WTC11 (cell line): ENCODE data around the gene SLC38A10. TPM values are rescaled to one million over a fixed set of nuclear protein-coding genes. Genes with fewer than 3 reads are reported as not detected.

Experiments
- ATAC-seq: fragments of 200-7000 bp; cut with Tn5 transposase; 2 replicates; pipeline ENCODE4 v1.10.0; 2021; ENCODE audit warnings: mild to moderate bottlenecking, moderate library complexity
- CTCF ChIA-PET: fragments of 300-600 bp; sonication (Branson Sonifier 250); formaldehyde crosslinking; loops from one replicate; lab custom pipeline; 2021; ENCODE audit warnings: antibody characterized with exemption; lab: Charles Lee
- POLR2A ChIA-PET: fragments of 350-600 bp; sonication (Branson Sonifier 250); formaldehyde crosslinking; loops from one replicate; lab custom pipeline; 2021; ENCODE audit warnings: antibody characterized with exemption; lab: Charles Lee
- DNase-seq: peaks from one replicate; pipeline ENCODE4 v3.0.0; 2021; ENCODE audit warnings: low spot score
- H3K27ac Mint-ChIP-seq: 2 replicates; pipeline ENCODE4 v1.8.0; 2021; ENCODE audit warnings: mixed read lengths
- H3K27me3 Mint-ChIP-seq: 2 replicates; pipeline ENCODE4 v1.8.0; 2021; ENCODE audit warnings: low read depth, mild to moderate bottlenecking, moderate library complexity, mixed read lengths
- H3K36me3 Mint-ChIP-seq: 2 replicates; pipeline ENCODE4 v1.8.0; 2021; ENCODE audit warnings: mixed read lengths
- H3K4me1 Mint-ChIP-seq: 2 replicates; pipeline ENCODE4 v1.8.0; 2022; ENCODE audit warnings: mixed read lengths
- H3K4me3 Mint-ChIP-seq: 2 replicates; pipeline ENCODE4 v1.8.0; 2021; ENCODE audit warnings: mild to moderate bottlenecking, moderate library complexity, mixed read lengths
- H3K9me3 Mint-ChIP-seq: 2 replicates; pipeline ENCODE4 v1.8.0; 2021; ENCODE audit warnings: mixed read lengths
- AFF4 ChIP-seq: sonication (generic); formaldehyde crosslinking; IDR thresholded peaks from 2 replicates; pipeline ENCODE4 v1.8.1; 2023; ENCODE audit warnings: mild to moderate bottlenecking, missing genetic modification reagents, borderline replicate concordance
- ATF3 ChIP-seq: sonication (generic); formaldehyde crosslinking; conservative IDR thresholded peaks from 2 replicates; pipeline ENCODE4 v1.8.1; 2022; ENCODE audit warnings: mild to moderate bottlenecking, missing genetic modification reagents
- EMX1 ChIP-seq: fragments of 250-450 bp; sonication (Bioruptor Pico); IDR thresholded peaks from 2 replicates; pipeline ENCODE4 v1.8.0; 2021; ENCODE audit warnings: mild to moderate bottlenecking
- ESRRA ChIP-seq: sonication (generic); formaldehyde crosslinking; IDR thresholded peaks from 2 replicates; pipeline ENCODE4 v1.8.1; 2022; ENCODE audit warnings: mild to moderate bottlenecking, missing genetic modification reagents, borderline replicate concordance
- FOXJ3 ChIP-seq: sonication (generic); formaldehyde crosslinking; IDR thresholded peaks from 2 replicates; pipeline ENCODE4 v1.9.0; 2021; ENCODE audit warnings: missing genetic modification reagents, mild to moderate bottlenecking, borderline replicate concordance
- FOXK1 ChIP-seq: sonication (generic); formaldehyde crosslinking; IDR thresholded peaks from 2 replicates; pipeline ENCODE4 v1.8.0; 2022; ENCODE audit warnings: mild to moderate bottlenecking, moderate library complexity, missing genetic modification reagents
- JAZF1 ChIP-seq: fragments of 250-450 bp; sonication (Bioruptor Pico); IDR thresholded peaks from 2 replicates; pipeline ENCODE4 v1.9.0; 2021; ENCODE audit warnings: moderate library complexity, mild to moderate bottlenecking, inconsistent platforms
- NR1H2 ChIP-seq: sonication (generic); formaldehyde crosslinking; IDR thresholded peaks from 2 replicates; pipeline ENCODE4 v1.9.0; 2021; ENCODE audit warnings: mild to moderate bottlenecking, moderate library complexity, missing genetic modification reagents
- PRDM15 ChIP-seq: sonication (generic); formaldehyde crosslinking; IDR thresholded peaks from 2 replicates; pipeline ENCODE4 v1.8.0; 2022; ENCODE audit warnings: missing genetic modification reagents
- USF1 ChIP-seq: sonication (generic); formaldehyde crosslinking; IDR thresholded peaks from 2 replicates; pipeline ENCODE4 v1.8.0; 2022; ENCODE audit warnings: mild to moderate bottlenecking, missing genetic modification reagents
- USF2 ChIP-seq: sonication (generic); formaldehyde crosslinking; IDR thresholded peaks from 2 replicates; pipeline ENCODE4 v1.8.1; 2023; ENCODE audit warnings: mild to moderate bottlenecking, missing genetic modification reagents, moderate library complexity
- ZNF138 ChIP-seq: sonication (generic); formaldehyde crosslinking; conservative IDR thresholded peaks from 2 replicates; pipeline ENCODE4 v1.8.1; 2022; ENCODE audit warnings: mild to moderate bottlenecking, moderate library complexity, missing genetic modification reagents
- ZNF396 ChIP-seq: fragments of 250-450 bp; sonication (Bioruptor Pico); IDR thresholded peaks from 2 replicates; pipeline ENCODE4 v1.8.0; 2021; ENCODE audit warnings: mild to moderate bottlenecking, moderate library complexity, borderline replicate concordance
- ZNF512 ChIP-seq: sonication (generic); formaldehyde crosslinking; IDR thresholded peaks from 2 replicates; pipeline ENCODE4 v1.8.1; 2022; ENCODE audit warnings: missing genetic modification reagents, borderline replicate concordance
- total RNA-seq: library from RNA; stranded (reverse); gene quantifications from 3 replicates; pipeline ENCODE4 v1.2.3, GENCODE V29; 2021

SLC38A10 gene
- total RNA-seq, 1 experiment from 2014 or later, result 47.0 TPM

- H3K4me1 Mint-ChIP-seq, result no peaks in the 10 kb centered on the region
- CTCF ChIA-PET, result interaction anchor here (1.0 kb wide), 1 partner anchor 35 kb away, joined by 3 read pairs; the partner anchor contains the start of gene SLC38A10
Observed at GRCh38 chr17:81260641-81261040, 34.5 kb downstream of the SLC38A10 start.

GRCh38 chr17:81260171-81260570 is 34.9 kb downstream of the SLC38A10 start:
- Mint-ChIP-seq H3K27ac (no peak overlapping the region), H3K9me3 (no peaks in the 10 kb centered on the region)
- CTCF ChIA-PET, result no interaction called here
- POLR2A ChIA-PET, result no interaction called here
- no peak for TF ChIP-seq USF2
- TF ChIP-seq AFF4 (CRISPR knock-in tag), result no peak
- no peak for TF ChIP-seq EMX1 (CRISPR knock-in tag)
- no peak for TF ChIP-seq JAZF1 (CRISPR knock-in tag)
- TF ChIP-seq ESRRA (CRISPR knock-in tag), result no peak
- no peak for TF ChIP-seq ZNF512 (CRISPR knock-in tag)
- TF ChIP-seq, all 79 proteins: peak for 0
- Mint-ChIP-seq H3K4me1 (peaks cover 3% of the 10 kb centered on the region; the same call in 1 of the 2 replicates), H3K27me3 (no peaks in the 10 kb centered on the region), H3K4me3 (no peak overlapping the region), H3K36me3 (no peaks in the 10 kb centered on the region)
- no peak for DNase-seq
- ATAC-seq, result no peak

More at GRCh38 chr17:81260641-81261040, 34.5 kb downstream of the SLC38A10 start:
- H3K9me3 Mint-ChIP-seq, result no peaks in the 10 kb centered on the region
- POLR2A ChIA-PET, result no interaction called here
- ATAC-seq (no peak), DNase-seq (no peak)
- no peaks in the 10 kb centered on the region for H3K27me3 Mint-ChIP-seq
- H3K27ac Mint-ChIP-seq, result no peak overlapping the region
- TF ChIP-seq ZNF138 (CRISPR knock-in tag) (no peak), NR1H2 (no peak), ZNF396 (CRISPR knock-in tag) (no peak), PRDM15 (CRISPR knock-in tag) (no peak), ATF3 (no peak), FOXK1 (CRISPR knock-in tag) (no peak), FOXJ3 (CRISPR knock-in tag) (no peak), USF1 (no peak)
- H3K36me3 Mint-ChIP-seq, result peaks cover 2% of the 10 kb centered on the region; the same call in 1 of the 2 replicates
- no peak overlapping the region for H3K4me3 Mint-ChIP-seq
